B cell (primary cell): ENCODE results near the gene CRTC1. TPM values are rescaled to one million over a fixed set of nuclear protein-coding genes. Genes with fewer than 3 reads are reported as not detected.
"Not testable (repeated sequence)": the region's sequence is repeated elsewhere in the genome, so short reads cannot be mapped to it uniquely, and the experiment has no call there.

ENCODE experiments used
- ATAC-seq: fragments of 200-7000 bp; cut with Tn5 transposase; one replicate; pipeline ENCODE4 v1.10.0; 2021; ENCODE audit warnings: low read depth, mild to moderate bottlenecking, moderate number of reproducible peaks, moderate library complexity
- CTCF ChIA-PET: fragments of 350-600 bp; sonication (Branson Sonifier 250); formaldehyde crosslinking; loops from one replicate; lab custom pipeline; 2021; ENCODE audit warnings: antibody characterized with exemption, inconsistent platforms; lab: Charles Lee
- POLR2A ChIA-PET: fragments of 350-600 bp; sonication (Branson Sonifier 250); formaldehyde crosslinking; loops from one replicate; lab custom pipeline; 2021; ENCODE audit warnings: antibody characterized with exemption; lab: Charles Lee
- DNase-seq: peaks from one replicate; pipeline ENCODE4 v3.0.0; 2013
- H2AFZ ChIP-seq: 2 replicates; pipeline ENCODE4 v1.6.1; 2012; ENCODE audit warnings: mild to moderate bottlenecking, low read depth, low read length; ENCODE audit not compliant: insufficient read depth, poor library complexity, severe bottlenecking
- H3K27ac ChIP-seq, 2 donors: 1 replicate in 1 of 2; 2 replicates in 1 of 2; pipeline ENCODE4 v1.5.1; 2012 to 2013; ENCODE audit warnings: low read length in 2 of 2, mild to moderate bottlenecking in 2 of 2, moderate library complexity in 1 of 2
- H3K27me3 ChIP-seq, 4 experiments: fragments of 200-600 bp in 1 of 4; sonication (generic) in 1 of 4; replicated peaks in 1 of 4; 1 replicate in 2 of 4; 2 replicates in 2 of 4; pipeline versions ENCODE4 v1.6.1 to v1.7.0; 2013 to 2016; ENCODE audit warnings: low read length in 3 of 4, mild to moderate bottlenecking in 2 of 4, mixed read lengths in 1 of 4, moderate library complexity in 1 of 4; ENCODE audit not compliant: insufficient read depth in 4 of 4, control insufficient read depth in 3 of 4; ENCODE audit errors: control extremely low read depth in 1 of 4
- H3K36me3 ChIP-seq, 2 experiments: replicated peaks in 1 of 2; 1 replicate in 1 of 2; 2 replicates in 1 of 2; pipeline versions ENCODE4 v1.6.1 to v1.7.1; 2013; ENCODE audit warnings: low read length in 1 of 2; ENCODE audit not compliant: insufficient read depth in 2 of 2, control insufficient read depth in 1 of 2; ENCODE audit errors: control extremely low read depth in 1 of 2, extremely low read depth in 1 of 2
- H3K4me1 ChIP-seq, 2 donors: fragments of 200-600 bp in 1 of 2; sonication (generic) in 1 of 2; 1 replicate in 1 of 2; 2 replicates in 1 of 2; pipeline versions ENCODE4 v1.5.1 to v1.6.1; 2013 to 2017; ENCODE audit warnings: low read length in 2 of 2; ENCODE audit not compliant: control insufficient read depth in 2 of 2, insufficient read depth in 2 of 2
- H3K4me2 ChIP-seq: replicated peaks from 2 replicates; pipeline ENCODE3; 2012; ENCODE audit warnings: mild to moderate bottlenecking, low read depth, low read length; ENCODE audit not compliant: poor library complexity, severe bottlenecking
- H3K4me3 ChIP-seq, 5 experiments: fragments of 200-600 bp in 1 of 5; sonication (generic) in 1 of 5; 1 replicate in 3 of 5; 2 replicates in 2 of 5; pipeline versions ENCODE4 v1.5.1 to v1.7.0; 2011 to 2016; ENCODE audit warnings: low read length in 4 of 5, mild to moderate bottlenecking in 4 of 5, low read depth in 2 of 5, control low read depth in 1 of 5, moderate library complexity in 1 of 5; ENCODE audit not compliant: insufficient read depth in 1 of 5; ENCODE audit errors: control extremely low read depth in 1 of 5, extremely low read depth in 1 of 5
- H3K79me2 ChIP-seq: fragments of 200-600 bp; sonication (generic); one replicate; pipeline ENCODE4 v1.6.0; 2016; ENCODE audit warnings: low read length; ENCODE audit not compliant: control insufficient read depth, insufficient read depth
- H3K9ac ChIP-seq: fragments of 200-600 bp; sonication (generic); 2 replicates; pipeline ENCODE4 v1.6.1; 2017; ENCODE audit warnings: mild to moderate bottlenecking, low read length, moderate library complexity
- H3K9me3 ChIP-seq, 3 donors: one replicate each; pipeline versions ENCODE4 v1.6.1 to v1.7.1; 2013; ENCODE audit warnings: low read length in 2 of 3; ENCODE audit not compliant: control insufficient read depth in 2 of 3, insufficient read depth in 1 of 3; ENCODE audit errors: control extremely low read depth in 1 of 3
- H4K20me1 ChIP-seq: 2 replicates; pipeline ENCODE4 v1.6.0; 2012; ENCODE audit warnings: mild to moderate bottlenecking, low read length; ENCODE audit not compliant: insufficient read depth, control insufficient read depth, poor library complexity, severe bottlenecking
- H3K27ac Mint-ChIP-seq: one replicate; pipeline ENCODE4 v1.8.0; 2021; ENCODE audit warnings: mixed read lengths
- H3K27me3 Mint-ChIP-seq: one replicate; pipeline ENCODE4 v1.8.0; 2021; ENCODE audit warnings: mixed read lengths
- H3K4me1 Mint-ChIP-seq: one replicate; pipeline ENCODE4 v1.8.0; 2021; ENCODE audit warnings: mixed read lengths
- H3K4me3 Mint-ChIP-seq: one replicate; pipeline ENCODE4 v1.8.0; 2021; ENCODE audit warnings: mixed read lengths
- H3K9me3 Mint-ChIP-seq: one replicate; pipeline ENCODE4 v1.8.0; 2022; ENCODE audit warnings: mixed read lengths; ENCODE audit not compliant: insufficient read depth
- EZH2 ChIP-seq: IDR thresholded peaks from 2 replicates; pipeline ENCODE4 v1.6.1; 2012; ENCODE audit warnings: borderline replicate concordance, low read depth, mild to moderate bottlenecking, moderate library complexity, low read length; ENCODE audit not compliant: insufficient read depth, poor library complexity, severe bottlenecking
- WGBS: methylation state at CpG from one replicate; pipeline ENCODE4 v1.1.5; 2013; ENCODE audit warnings: missing lambda C conversion rate; ENCODE audit not compliant: insufficient coverage; 5-methylcytosine and 5-hydroxymethylcytosine counted together
- intact Hi-C: fragments of 100-400 bp; cut with micrococcal nuclease; formaldehyde crosslinking; loops from one replicate; pipeline ENCODE4 v1.10.0; 2022
- polyA plus RNA-seq: library from polyadenylated mRNA; depleted of rRNA; stranded (reverse); fragments of >200 nt; gene quantifications from 2 replicates; pipeline ENCODE4 v1.2.3, GENCODE V29; 2012
- total RNA-seq, 2 donors: library from RNA; stranded (reverse); fragments of 120-200 nt in 1 of 2; gene quantifications; 1 replicate in 1 of 2; 2 replicates in 1 of 2; pipeline versions ENCODE4 v1.2.3 to v1.2.4, GENCODE V29; 2013 to 2022
- TF ChIP-seq, protein P1 (sequence below): fragments of 200-600 bp; IDR thresholded peaks from one replicate; pipeline ENCODE4 v1.8.0; 2022; ENCODE audit warnings: antibody characterized with exemption, mild to moderate bottlenecking

Gene CRTC1
- total and polyA plus RNA-seq, 2 donors (not counting 1 experiment from before 2014, with no cell fraction given) = 15.9 to 30.1 TPM

DNA sequence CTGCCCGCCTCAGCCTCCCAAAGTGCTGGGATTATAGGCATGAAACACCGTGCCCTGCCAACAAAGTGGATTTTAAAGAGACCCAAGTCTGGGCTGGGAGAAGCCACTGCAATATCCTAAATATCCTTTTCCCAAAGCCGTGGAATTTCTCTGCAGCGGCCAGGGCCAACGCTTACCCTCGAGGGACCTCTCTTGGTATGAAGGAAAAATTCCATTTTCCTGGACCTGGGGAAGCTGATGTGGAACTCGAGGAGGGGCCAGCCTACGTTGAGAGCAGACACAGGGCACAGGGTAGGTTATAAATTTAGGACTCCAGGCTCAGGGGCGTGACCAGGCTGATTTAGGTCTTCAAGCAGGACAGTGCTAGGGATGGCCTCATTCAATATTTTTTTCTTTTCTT lies 130.6 kb downstream of the CRTC1 start:
- Histone ChIP-seq H3K9ac (no peak overlapping the region), H3K4me2 (no peak overlapping the region), H4K20me1 (no peaks in the 10 kb centered on the region), H3K9me3 (no peaks in the 10 kb centered on the region), H3K4me1 (no peaks in the 10 kb centered on the region), H3K27me3 (peaks cover 0 to 4% (median 0%) of the 10 kb centered on the region in 4 experiments), H3K4me3 (no peak overlapping the region), H3K36me3 (no peaks in the 10 kb centered on the region), H3K27ac (no peak overlapping the region), H2AFZ (no peak overlapping the region), H3K79me2 (no peaks in the 10 kb centered on the region)
- TF ChIP-seq EZH2 = no peak
- TF ChIP-seq, protein P1, sequence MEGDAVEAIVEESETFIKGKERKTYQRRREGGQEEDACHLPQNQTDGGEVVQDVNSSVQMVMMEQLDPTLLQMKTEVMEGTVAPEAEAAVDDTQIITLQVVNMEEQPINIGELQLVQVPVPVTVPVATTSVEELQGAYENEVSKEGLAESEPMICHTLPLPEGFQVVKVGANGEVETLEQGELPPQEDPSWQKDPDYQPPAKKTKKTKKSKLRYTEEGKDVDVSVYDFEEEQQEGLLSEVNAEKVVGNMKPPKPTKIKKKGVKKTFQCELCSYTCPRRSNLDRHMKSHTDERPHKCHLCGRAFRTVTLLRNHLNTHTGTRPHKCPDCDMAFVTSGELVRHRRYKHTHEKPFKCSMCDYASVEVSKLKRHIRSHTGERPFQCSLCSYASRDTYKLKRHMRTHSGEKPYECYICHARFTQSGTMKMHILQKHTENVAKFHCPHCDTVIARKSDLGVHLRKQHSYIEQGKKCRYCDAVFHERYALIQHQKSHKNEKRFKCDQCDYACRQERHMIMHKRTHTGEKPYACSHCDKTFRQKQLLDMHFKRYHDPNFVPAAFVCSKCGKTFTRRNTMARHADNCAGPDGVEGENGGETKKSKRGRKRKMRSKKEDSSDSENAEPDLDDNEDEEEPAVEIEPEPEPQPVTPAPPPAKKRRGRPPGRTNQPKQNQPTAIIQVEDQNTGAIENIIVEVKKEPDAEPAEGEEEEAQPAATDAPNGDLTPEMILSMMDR = no peak
- Mint-ChIP-seq H3K4me1 (peaks cover 3% of the 10 kb centered on the region), H3K27me3 (peaks cover 9% of the 10 kb centered on the region), H3K4me3 (no peak overlapping the region), H3K9me3 (no peaks in the 10 kb centered on the region), H3K27ac (no peak overlapping the region)
- DNase-seq (no peak), ATAC-seq (no peak)
- 82% methylated on average over 8 of the region's 9 CpGs for WGBS
- CTCF ChIA-PET = no interaction called here
- POLR2A ChIA-PET = no interaction called here
- intact Hi-C loops = no loop called here

GRCh38 chr19:18815673-18816072 lies 132.2 kb downstream of the CRTC1 start:
- no peaks in the 10 kb centered on the region for H3K4me1 Mint-ChIP-seq

GRCh38 chr19:18816645-18817044 lies 133.2 kb downstream of the CRTC1 start:
- H3K4me1 ChIP-seq, H4K20me1 ChIP-seq, intact Hi-C loops, H2AFZ ChIP-seq, DNase-seq, H3K36me3 ChIP-seq, H3K9me3 ChIP-seq, H3K79me2 ChIP-seq, H3K27me3 Mint-ChIP-seq, H3K4me1 Mint-ChIP-seq, H3K4me3 ChIP-seq, CTCF ChIA-PET, POLR2A ChIA-PET, H3K27ac ChIP-seq, H3K9ac ChIP-seq, H3K27ac Mint-ChIP-seq, H3K4me3 Mint-ChIP-seq, ATAC-seq, H3K4me2 ChIP-seq, H3K27me3 ChIP-seq, H3K9me3 Mint-ChIP-seq: not testable (repeated sequence)
- WGBS = no CpG with 5 or more reads among the region's 4 CpGs

More at GRCh38 chr19:18815673-18816072, 132.2 kb downstream of the CRTC1 start:
- DNase-seq (no peak), ATAC-seq (no peak)
- Histone ChIP-seq H3K79me2 (no peaks in the 10 kb centered on the region), H3K4me1 (no peaks in the 10 kb centered on the region), H3K27ac (no peak overlapping the region), H3K36me3 (no peaks in the 10 kb centered on the region), H3K4me2 (no peak overlapping the region), H2AFZ (no peak overlapping the region), H3K9me3 (no peaks in the 10 kb centered on the region), H3K9ac (no peak overlapping the region), H4K20me1 (no peaks in the 10 kb centered on the region), H3K27me3 (peaks cover 0 to 4% (median 0%) of the 10 kb centered on the region in 4 experiments), H3K4me3 (no peak overlapping the region)
- no peak overlapping the region for H3K4me3 Mint-ChIP-seq
- 100% methylated on average over 2 of the region's 5 CpGs for WGBS
- TF ChIP-seq, protein P1 = no peak
- TF ChIP-seq EZH2 = no peak
- ChIA-PET CTCF (no interaction called here), POLR2A (interaction anchor here (0.5 kb wide), 1 partner anchor 330 kb away, joined by 4 read pairs; no protein-coding TSS in a partner anchor)
- no peaks in the 10 kb centered on the region for H3K9me3 Mint-ChIP-seq
- intact Hi-C loops = no loop called here
- no peak overlapping the region for H3K27ac Mint-ChIP-seq
- peaks cover 5% of the 10 kb centered on the region for H3K27me3 Mint-ChIP-seq
